K562 (cell line): ENCODE data around the gene ASPG. TPM values are rescaled to one million over a fixed set of nuclear protein-coding genes. Genes with fewer than 3 reads are reported as not detected.

ENCODE experiments used
- ATAC-seq: fragments of 200-7000 bp; cut with Tn5 transposase; 3 replicates; pipeline ENCODE4 v1.9.1; 2020; ENCODE audit warnings: moderate library complexity
- BruUV-seq: library from RNA; stranded (reverse); fragments of 400-500 nt; replicated peaks from 2 replicates; lab custom pipeline; 2021; lab: Mats Ljungman, UMichigan
- CTCF ChIA-PET: fragments of 300-600 bp; formaldehyde crosslinking; extraction: SDS; loops from one replicate; lab custom pipeline; 2021; ENCODE audit warnings: low intra/inter-chr PET ratio; lab: Yijun Ruan, JAX
- POLR2A ChIA-PET: fragments of 300-600, 350-650 bp; sonication (Branson Sonifier 250); formaldehyde crosslinking; extraction: SDS; loops from one replicate; lab custom pipeline; 2021; ENCODE audit warnings: antibody characterized with exemption, inconsistent platforms; lab: Yijun Ruan, JAX
- DNase-seq, 4 experiments: peaks; one replicate each; pipeline versions ENCODE4 v3.0.0 to v3.0.0-alpha.2; 2011 to 2018; ENCODE audit warnings: low spot score in 3 of 4, mixed read lengths in 3 of 4; ENCODE audit errors: extremely low read depth in 1 of 4
- FAIRE-seq: peaks from 2 replicates; lab custom pipeline; 2011; peaks lifted over from hg19 to GRCh38; lab: Jason Lieb, UNC
- H2AFZ ChIP-seq: 2 replicates; pipeline ENCODE4 v1.6.0; 2011; ENCODE audit warnings: low read depth, low read length, control low read depth, inconsistent platforms
- H3K27ac ChIP-seq: fragments of 200-600 bp; 3 replicates; pipeline ENCODE4 v1.8.0; 2011; ENCODE audit warnings: low read depth, mild to moderate bottlenecking, control low read depth, inconsistent platforms, low read length, moderate library complexity, mixed read lengths; ENCODE audit errors: extremely low read depth
- H3K27me3 ChIP-seq, 2 experiments: fragments of 300-600 bp in 1 of 2; 2 replicates in 1 of 2; 3 replicates in 1 of 2; pipeline versions ENCODE4 v1.6.0 to v1.8.0; 2011; ENCODE audit warnings: inconsistent platforms in 2 of 2, low read length in 2 of 2, mild to moderate bottlenecking in 1 of 2, mixed read lengths in 1 of 2, moderate library complexity in 1 of 2; ENCODE audit not compliant: control insufficient read depth in 2 of 2, insufficient read depth in 2 of 2
- H3K36me3 ChIP-seq: fragments of 300-600 bp; 3 replicates; pipeline ENCODE4 v1.8.0; 2011; ENCODE audit warnings: mild to moderate bottlenecking, low read length, inconsistent platforms; ENCODE audit not compliant: control insufficient read depth, insufficient read depth
- H3K4me1 ChIP-seq, 2 experiments: fragments of 200-600 bp in 1 of 2; replicated peaks in 1 of 2; 2 replicates in 1 of 2; 3 replicates in 1 of 2; pipeline versions ENCODE4 v1.5.1 to v1.8.0; 2011; ENCODE audit warnings: inconsistent platforms in 2 of 2, low read length in 2 of 2, mild to moderate bottlenecking in 1 of 2, mixed read lengths in 1 of 2, moderate library complexity in 1 of 2; ENCODE audit not compliant: control insufficient read depth in 2 of 2, insufficient read depth in 2 of 2
- H3K4me2 ChIP-seq: 2 replicates; pipeline ENCODE4 v1.6.1; 2011; ENCODE audit warnings: low read length, control low read depth, inconsistent platforms, mixed read lengths; ENCODE audit not compliant: insufficient read depth
- H3K4me3 ChIP-seq: fragments of 200-600 bp; sonication (generic), shearing (Covaris generic); 2 replicates; pipeline ENCODE4 v1.5.1; 2016; ENCODE audit warnings: control low read depth, inconsistent platforms
- H3K79me2 ChIP-seq: fragments of 200-600 bp; 3 replicates; pipeline ENCODE4 v1.8.0; 2011; ENCODE audit warnings: low read length, inconsistent platforms; ENCODE audit not compliant: control insufficient read depth, insufficient read depth
- H3K9ac ChIP-seq, 2 experiments: 2 replicates each; pipeline versions ENCODE4 v1.6.0 to v1.6.1; 2011; ENCODE audit warnings: low read depth in 2 of 2, low read length in 2 of 2, control low read depth in 1 of 2, inconsistent platforms in 1 of 2, mild to moderate bottlenecking in 1 of 2, mixed read lengths in 1 of 2; ENCODE audit not compliant: insufficient read depth in 1 of 2
- H3K9me1 ChIP-seq: one replicate; pipeline ENCODE4 v1.6.0; 2011; ENCODE audit warnings: inconsistent platforms, mild to moderate bottlenecking, low read length, moderate library complexity; ENCODE audit not compliant: control insufficient read depth, insufficient read depth
- H3K9me3 ChIP-seq: replicated peaks from 2 replicates; pipeline ENCODE4 v1.5.1; 2011; ENCODE audit warnings: low read depth, low read length, inconsistent platforms; ENCODE audit not compliant: control insufficient read depth, insufficient read depth
- H4K20me1 ChIP-seq: replicated peaks from 2 replicates; pipeline ENCODE4 v1.6.1; 2011; ENCODE audit warnings: low read length, inconsistent platforms, mixed read lengths; ENCODE audit not compliant: control insufficient read depth, insufficient read depth
- ATF4 ChIP-seq: fragments of 450-650 bp; formaldehyde crosslinking; IDR thresholded peaks from 2 replicates; pipeline ENCODE4 v1.4.0; 2022; ENCODE audit warnings: mild to moderate bottlenecking, moderate library complexity
- BHLHE40 ChIP-seq: IDR thresholded peaks from 2 replicates; pipeline ENCODE4 v1.6.1; 2011; ENCODE audit warnings: low read length, improper control_type of control experiment
- BRCA1 ChIP-seq, 2 experiments: fragments of 450-650 bp in 1 of 2; sonication (generic) in 1 of 2; formaldehyde crosslinking in 1 of 2; IDR thresholded peaks; 2 replicates each; pipeline versions ENCODE4 v1.5.0 to v1.6.1; 2017 to 2020; ENCODE audit warnings: mild to moderate bottlenecking in 1 of 2, missing genetic modification reagents in 1 of 2
- CHD1 ChIP-seq: fragments of 200-600 bp; sonication (generic); IDR thresholded peaks from one replicate; pipeline ENCODE4 v1.6.1; 2012; ENCODE audit warnings: mild to moderate bottlenecking, moderate library complexity, low read length, inconsistent platforms
- CTCFL ChIP-seq: IDR thresholded peaks from 2 replicates; pipeline ENCODE4 v1.6.1; 2011; ENCODE audit warnings: borderline replicate concordance, low read depth, mild to moderate bottlenecking, moderate library complexity, low read length; ENCODE audit not compliant: insufficient read depth, poor library complexity, severe bottlenecking
- ETV5 ChIP-seq: sonication (generic); formaldehyde crosslinking; IDR thresholded peaks from 2 replicates; pipeline ENCODE4 v1.4.0; 2020; ENCODE audit warnings: low read depth, mild to moderate bottlenecking, missing genetic modification reagents
- FOXM1 ChIP-seq, 2 experiments: fragments of 450-650 bp in 1 of 2; sonication (generic) in 1 of 2; formaldehyde crosslinking in 1 of 2; IDR thresholded peaks; 2 replicates each; pipeline versions ENCODE4 v1.6.1 to v1.9.0; 2017 to 2022; ENCODE audit warnings: low read depth in 2 of 2, mild to moderate bottlenecking in 2 of 2, missing genetic modification reagents in 1 of 2, moderate library complexity in 1 of 2
- GABPA ChIP-seq: fragments of 200-800 bp; sonication (Bioruptor generic); conservative IDR thresholded peaks from 2 replicates; pipeline ENCODE4 v1.6.1; 2016; ENCODE audit warnings: low read depth, missing genetic modification characterization, missing compliant biosample characterization
- L3MBTL2 ChIP-seq: fragments of 450-650 bp; IDR thresholded peaks from 2 replicates; pipeline ENCODE4 v1.6.1; 2016; ENCODE audit warnings: mild to moderate bottlenecking, moderate library complexity
- ZNF263 ChIP-seq: sonication (generic); formaldehyde crosslinking; IDR thresholded peaks from 2 replicates; pipeline ENCODE4 v1.8.0; 2022; ENCODE audit warnings: mild to moderate bottlenecking, missing genetic modification reagents, borderline replicate concordance
- WGBS: fragments of 100-300 bp; shearing (Covaris generic); methylation state at CpG from one replicate; pipeline ENCODE4 v1.1.6; 2016; ENCODE audit warnings: low coverage, mixed read lengths; ENCODE audit not compliant: insufficient coverage; ENCODE audit errors: missing lambda C conversion rate; 5-methylcytosine and 5-hydroxymethylcytosine counted together
- in situ Hi-C: fragments of 300-500 bp; cut with MboI; formaldehyde crosslinking; loops from 4 replicates; pipeline ENCODE4 v1.15.0; 2018; ENCODE audit warnings: inconsistent platforms, mixed read lengths
- intact Hi-C: fragments of 100-400 bp; cut with micrococcal nuclease; formaldehyde crosslinking; loops from 2 replicates; pipeline ENCODE4 v1.14.2; 2022
- polyA plus RNA-seq, 8 experiments: library from polyadenylated mRNA; depleted of rRNA in 4 of 8; stranded (reverse) in 5 of 8; unstranded in 3 of 8; fragments of >200 nt; fragmentation: Nextera tagmentation in 2 of 8; fragmentation: Illumina TruSeq in 1 of 8; extraction: Ambion mirVana in 2 of 8; extraction: Trizol in 1 of 8; gene quantifications; 2 replicates each; pipeline versions ENCODE4 v1.2.1 to v1.2.3, GENCODE V29; 2011 to 2014; ENCODE audit warnings: inconsistent platforms in 1 of 8, missing spikeins in 1 of 8
- total RNA-seq, 7 experiments: library from RNA; depleted of rRNA in 6 of 7; stranded (reverse); fragments of >200 nt in 6 of 7; fragmentation: Illumina TruSeq in 2 of 7; extraction: Trizol in 2 of 7; gene quantifications; 2 replicates each; pipeline versions ENCODE4 v1.2.1 to v1.2.3, GENCODE V29; 2011 to 2021; ENCODE audit warnings: low replicate concordance in 1 of 7
- TF ChIP-seq, protein P1 (sequence below), 2 experiments: IDR thresholded peaks; 2 replicates each; pipeline ENCODE4 v1.6.1; 2012; ENCODE audit warnings: improper control_type of control experiment in 2 of 2, low read depth in 2 of 2, low read length in 2 of 2, borderline replicate concordance in 1 of 2
- TF ChIP-seq, protein P2 (sequence below), 3 experiments: IDR thresholded peaks in 2 of 3; conservative IDR thresholded peaks in 1 of 3; 2 replicates each; pipeline ENCODE4 v1.5.1; 2011 to 2012; ENCODE audit warnings: low read length in 3 of 3, mild to moderate bottlenecking in 3 of 3, control low read depth in 2 of 3, improper control_type of control experiment in 1 of 3, inconsistent platforms in 1 of 3, low read depth in 1 of 3, mixed read lengths in 1 of 3, moderate library complexity in 1 of 3; ENCODE audit not compliant: insufficient read depth in 2 of 3

ASPG gene
- total and polyA plus RNA-seq, 9 of the 15 experiments (the other 6 are each of a cell fraction or from before 2014, with no cell fraction given), result 0.18 TPM; not detected in 8

DNA sequence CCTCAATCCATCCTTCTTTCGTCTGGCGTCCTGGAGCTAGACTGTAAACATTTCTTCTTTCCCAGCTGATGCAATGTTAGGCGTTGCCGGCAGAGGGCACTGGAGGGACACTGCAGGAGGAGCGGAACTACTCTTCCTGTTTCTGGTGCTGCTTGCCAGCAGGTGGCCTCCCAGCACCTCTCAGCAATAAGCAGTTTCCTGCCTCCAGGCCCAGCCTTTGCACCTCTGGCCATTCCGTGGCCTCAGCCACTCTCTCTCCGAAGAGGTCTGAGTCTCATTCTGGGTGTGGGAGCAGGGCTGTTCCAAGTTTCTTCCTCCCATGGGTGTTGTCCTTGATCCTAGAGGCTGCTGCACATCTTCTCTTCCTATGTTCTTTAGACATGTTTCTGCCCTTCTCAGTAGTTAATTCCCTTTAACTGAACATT lies 7.5 kb upstream of the ASPG start:
- Histone ChIP-seq H3K27me3 (peaks cover 0 to 10% of the 10 kb centered on the region in 2 experiments; a peak in 1 of 5 replicates), H3K36me3 (no peaks in the 10 kb centered on the region), H3K27ac (no peak overlapping the region), H3K9ac (no peak overlapping the region), H3K4me1 (no peaks in the 10 kb centered on the region), H3K79me2 (no peaks in the 10 kb centered on the region), H2AFZ (no peak overlapping the region), H3K9me1 (no peaks in the 10 kb centered on the region), H3K4me3 (no peak overlapping the region), H4K20me1 (no peaks in the 10 kb centered on the region), H3K4me2 (no peak overlapping the region), H3K9me3 (0 out of 2 replicates have a peak, but pooled peaks cover 2% of the 10 kb centered on the region)
- intact Hi-C loops, result loop anchor here (1.0 to 5.0 kb wide), 3 partner anchors 53 to 562 kb away; no protein-coding TSS in a partner anchor
- in situ Hi-C loops, result loop anchor here (10.0 kb wide), 1 partner anchor 567 kb away; no protein-coding TSS in a partner anchor
- no TSS peak for BruUV-seq
- ChIA-PET POLR2A (interaction anchor here (0.6 kb wide), 1 partner anchor 560 kb away, joined by 3 read pairs; no protein-coding TSS in a partner anchor), CTCF (interaction anchor here (0.5 to 1.9 kb wide), 7 partner anchors 16 to 572 kb away, joined by 3 to 24 read pairs (median 6); no protein-coding TSS in a partner anchor)
- peak; percentile 100 for ATAC-seq
- DNase-seq, result peak; percentile 81 to 83 (median 81)
- FAIRE-seq, result peak; percentile 90
- 0% methylated on average over 7 of the region's 7 CpGs for WGBS
- TF ChIP-seq, protein P1, sequence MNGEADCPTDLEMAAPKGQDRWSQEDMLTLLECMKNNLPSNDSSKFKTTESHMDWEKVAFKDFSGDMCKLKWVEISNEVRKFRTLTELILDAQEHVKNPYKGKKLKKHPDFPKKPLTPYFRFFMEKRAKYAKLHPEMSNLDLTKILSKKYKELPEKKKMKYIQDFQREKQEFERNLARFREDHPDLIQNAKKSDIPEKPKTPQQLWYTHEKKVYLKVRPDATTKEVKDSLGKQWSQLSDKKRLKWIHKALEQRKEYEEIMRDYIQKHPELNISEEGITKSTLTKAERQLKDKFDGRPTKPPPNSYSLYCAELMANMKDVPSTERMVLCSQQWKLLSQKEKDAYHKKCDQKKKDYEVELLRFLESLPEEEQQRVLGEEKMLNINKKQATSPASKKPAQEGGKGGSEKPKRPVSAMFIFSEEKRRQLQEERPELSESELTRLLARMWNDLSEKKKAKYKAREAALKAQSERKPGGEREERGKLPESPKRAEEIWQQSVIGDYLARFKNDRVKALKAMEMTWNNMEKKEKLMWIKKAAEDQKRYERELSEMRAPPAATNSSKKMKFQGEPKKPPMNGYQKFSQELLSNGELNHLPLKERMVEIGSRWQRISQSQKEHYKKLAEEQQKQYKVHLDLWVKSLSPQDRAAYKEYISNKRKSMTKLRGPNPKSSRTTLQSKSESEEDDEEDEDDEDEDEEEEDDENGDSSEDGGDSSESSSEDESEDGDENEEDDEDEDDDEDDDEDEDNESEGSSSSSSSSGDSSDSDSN (IDR thresholded peaks at IDR 0.05; ENCODE audit: borderline replicate concordance in 1 of 2, low read depth in 2 of 2, low read length in 2 of 2), result no peak
- TF ChIP-seq CHD1 (no peak), ZNF263 (CRISPR knock-in tag) (peak; percentile 29; the same call in 1 of the 2 replicates), L3MBTL2 (peak; percentile 26; the same call in 1 of the 2 replicates), CTCFL (peak; percentile 67), GABPA (tag) (peak; percentile 39; the same call in 1 of the 2 replicates), ETV5 (peak; percentile 85), BRCA1 (IDR thresholded peaks at IDR 0.05) (no peak), BRCA1 (CRISPR knock-in tag; IDR thresholded peaks at IDR 0.05) (no peak), ATF4 (0 out of 2 replicates have a peak, but pooled peaks have one; percentile 51), BHLHE40 (0 out of 2 replicates have a peak, but pooled peaks have one; percentile 15), FOXM1 (IDR thresholded peaks at IDR 0.05; ENCODE audit: low read depth) (no peak), FOXM1 (CRISPR knock-in tag; IDR thresholded peaks at IDR 0.05; ENCODE audit: low read depth) (no peak)
- TF ChIP-seq, protein P2, sequence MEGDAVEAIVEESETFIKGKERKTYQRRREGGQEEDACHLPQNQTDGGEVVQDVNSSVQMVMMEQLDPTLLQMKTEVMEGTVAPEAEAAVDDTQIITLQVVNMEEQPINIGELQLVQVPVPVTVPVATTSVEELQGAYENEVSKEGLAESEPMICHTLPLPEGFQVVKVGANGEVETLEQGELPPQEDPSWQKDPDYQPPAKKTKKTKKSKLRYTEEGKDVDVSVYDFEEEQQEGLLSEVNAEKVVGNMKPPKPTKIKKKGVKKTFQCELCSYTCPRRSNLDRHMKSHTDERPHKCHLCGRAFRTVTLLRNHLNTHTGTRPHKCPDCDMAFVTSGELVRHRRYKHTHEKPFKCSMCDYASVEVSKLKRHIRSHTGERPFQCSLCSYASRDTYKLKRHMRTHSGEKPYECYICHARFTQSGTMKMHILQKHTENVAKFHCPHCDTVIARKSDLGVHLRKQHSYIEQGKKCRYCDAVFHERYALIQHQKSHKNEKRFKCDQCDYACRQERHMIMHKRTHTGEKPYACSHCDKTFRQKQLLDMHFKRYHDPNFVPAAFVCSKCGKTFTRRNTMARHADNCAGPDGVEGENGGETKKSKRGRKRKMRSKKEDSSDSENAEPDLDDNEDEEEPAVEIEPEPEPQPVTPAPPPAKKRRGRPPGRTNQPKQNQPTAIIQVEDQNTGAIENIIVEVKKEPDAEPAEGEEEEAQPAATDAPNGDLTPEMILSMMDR (IDR thresholded peaks at IDR 0.05 in 2 of 3, conservative IDR thresholded peaks at IDR 0.05 in 1 of 3; ENCODE audit: insufficient read depth in 2 of 3, low read depth in 1 of 3, low read length in 3 of 3), result peak; percentile 99 to 100 (median 99)
